Heart right ventricle (tissue), 16 donors: Measurements from ENCODE around the gene CIROP. TPM values are rescaled to one million over a fixed set of nuclear protein-coding genes. Genes with fewer than 3 reads are reported as not detected.
A peak's percentile ranks its signal among the peaks of the same experiment; 100 is the strongest.

Experiments
- ATAC-seq, 8 donors: fragments of 200-7000 bp; cut with Tn5 transposase; one replicate each; pipeline ENCODE4 v1.9.1; 2020; ENCODE audit warnings: mild to moderate bottlenecking in 8 of 8, moderate library complexity in 8 of 8, moderate number of reproducible peaks in 1 of 8
- DNase-seq, 2 donors: peaks; one replicate each; pipeline ENCODE4 v3.0.0-alpha.2; 2020
- H3K27ac ChIP-seq, 10 donors: fragments of 200-600 bp; sonication (generic) in 2 of 10; one replicate each; pipeline versions ENCODE4 v1.5.0 to v1.8.0; 2020 to 2022; ENCODE audit warnings: mild to moderate bottlenecking in 3 of 10
- H3K27me3 ChIP-seq, 7 donors: fragments of 200-600 bp; one replicate each; pipeline ENCODE4 v1.8.0; 2021 to 2022; ENCODE audit warnings: mild to moderate bottlenecking in 2 of 7
- H3K36me3 ChIP-seq, 9 donors: fragments of 200-600 bp; sonication (generic) in 1 of 9; one replicate each; pipeline versions ENCODE4 v1.5.0 to v1.8.0; 2020 to 2022; ENCODE audit warnings: mild to moderate bottlenecking in 2 of 9
- H3K4me1 ChIP-seq, 9 donors: fragments of 200-600 bp; sonication (generic) in 1 of 9; one replicate each; pipeline versions ENCODE4 v1.5.0 to v1.8.0; 2020 to 2022; ENCODE audit warnings: mild to moderate bottlenecking in 4 of 9
- H3K4me3 ChIP-seq, 10 donors: fragments of 200-600 bp; sonication (generic) in 2 of 10; one replicate each; pipeline versions ENCODE4 v1.5.0 to v1.8.0; 2020 to 2022; ENCODE audit warnings: mild to moderate bottlenecking in 7 of 10, moderate library complexity in 2 of 10
- H3K9me3 ChIP-seq, 11 donors: fragments of 200-600 bp in 10 of 11; sonication (generic) in 2 of 11; one replicate each; pipeline versions ENCODE4 v1.5.0 to v1.8.0; 2013 to 2022; ENCODE audit warnings: mild to moderate bottlenecking in 2 of 11, control low read depth in 1 of 11, moderate library complexity in 1 of 11
- CTCF ChIP-seq, 9 donors: fragments of 200-600 bp; sonication (generic) in 2 of 9; IDR thresholded peaks; one replicate each; pipeline versions ENCODE4 v1.5.0 to v1.8.0; 2021 to 2022; ENCODE audit warnings: antibody characterized with exemption in 9 of 9, mild to moderate bottlenecking in 5 of 9, moderate library complexity in 1 of 9
- WGBS, 2 donors: extraction: QIAGEN DNeasy Blood & Tissue Kit; methylation state at CpG; one replicate each; pipeline ENCODE4 v1.1.7; 2013; ENCODE audit warnings: inconsistent platforms in 1 of 2; 5-methylcytosine and 5-hydroxymethylcytosine counted together
- intact Hi-C, 10 donors: fragments of 100-400 bp; cut with DNase I; formaldehyde crosslinking; loops; one replicate each; pipeline versions ENCODE4 v1.11.1 to v1.14.2; 2022
- polyA plus RNA-seq, 2 donors: library from polyadenylated mRNA; stranded (reverse); fragments of 200-250 nt; gene quantifications; one replicate each; pipeline ENCODE4 v1.2.3, GENCODE V29; 2013
- total RNA-seq, 10 donors: library from RNA; stranded (reverse); fragmentation: NEBNext Ultra II Directional in 3 of 10; extraction: Animal tissue kit (Norgen Biotek cat#: 25700) in 3 of 10; gene quantifications; one replicate each; pipeline versions ENCODE4 v1.2.1 to v1.2.4, GENCODE V29; 2021 to 2023
- donor health status: Arrhythmogenic right ventricular cardiomyopathy.
- donor health status: ischemic (EF 13 %, LVEDD 7.1; RV severe dilation, severe dysfunction).
- donor health status: healthy with polysubstance abuse.
- donor health status: DM: no; HTN: yes; CAD: no.
- donor health status: DM: no; HTN: no; CAD: no.
- donor health status: ischemic (EF 25% LVEDD 6.9; RV normal size, moderate dysfunction).
- donor health status: ischemic (EF 25% LVEDD 5.7; RV mildly dilated, moderate dysfunction).
- donor health status: healthy.
- donor health status: DM: yes; HTN: yes; CAD: no.
- donor health status: Ischemic cardiomyopathy.
- donor health status: ischemic (EF 35%, LVEDD 5.7; RV mildly dilated, moderate dysfunction).
- donor health status: nonischemic (EF 11% LVEDD 7.7; RV severe dilation, severe dysfunction).
- donor health status: DM: yes; HTN: yes; CAD: no.
- donor health status: PGD.
- donor health status: ischemic (EF 29% LVEDD 5.4; RV normal size, mild dysfunction).
- donor health status: nonischemic (EF 23%, LVEDD 6.1; RV moderate dilation, normal function).

Gene CIROP
- total and polyA plus RNA-seq, 12 donors = not detected

GRCh38 chr14:23057757-23058653, 46.8 kb downstream of the CIROP start:
- Histone ChIP-seq H3K36me3 (peaks cover 0 to 50% (median 43%) of the 10 kb centered on the region in 9 donors), H3K4me1 (peaks cover 5 to 41% (median 25%) of the 10 kb centered on the region in 9 donors), H3K27me3 (no peaks in the 10 kb centered on the region), H3K4me3 (peak overlapping the region; percentile 48 to 91 (median 72)), H3K27ac (peak overlapping the region in 8 of 10 donors; percentile 39 to 68 (median 54)), H3K9me3 (no peaks in the 10 kb centered on the region)
- ATAC-seq (peak; percentile 63 to 84 (median 80)), DNase-seq (peak; percentile 88)
- intact Hi-C loops = loop anchor here (1.0 to 10.0 kb wide), 8 partner anchors 63 to 503 kb away; no protein-coding TSS in a partner anchor
- TF ChIP-seq CTCF (IDR thresholded peaks at IDR 0.05) = peak; percentile 94 to 98 (median 96)
- 1 to 2% methylated on average over 46 to 51 of the region's 51 CpGs for WGBS, 2 donors

- DNase-seq = peak; percentile 61 to 76
- peak; percentile 5 to 84 (median 48) for ATAC-seq
- Histone ChIP-seq H3K27me3 (no peaks in the 10 kb centered on the region), H3K4me3 (peak within 1 kb of the TSS; percentile 48 to 91 (median 72)), H3K9me3 (no peaks in the 10 kb centered on the region), H3K27ac (peak within 1 kb of the TSS in 8 of 10 donors; percentile 39 to 68 (median 62)), H3K36me3 (peaks cover 0 to 42% (median 34%) of the 10 kb centered on the region in 9 donors), H3K4me1 (peaks cover 1 to 33% (median 21%) of the 10 kb centered on the region in 9 donors)
- peak in 1 of 9 donors; percentile 8 for TF ChIP-seq CTCF (IDR thresholded peaks at IDR 0.05)
- WGBS, 2 donors = 3 to 5% methylated on average over 27 to 72 of the region's 73 CpGs
- intact Hi-C loops = loop anchor here in 5 of 10 donors (2.0 to 10.0 kb wide), 4 partner anchors 70 to 502 kb away; no protein-coding TSS in a partner anchor
Measured at GRCh38 chr14:23056956-23057756, 47.6 kb downstream of the CIROP start, which contains the start of gene CDH24. Gene CDH24, minus strand, starts transcription at chr14:23057520. Its CDS starts 1,787 bp downstream, at chr14:23055733.

- peaks cover 0 to 34% (median 29%) of the 10 kb centered on the region in 9 donors for H3K36me3 ChIP-seq
- ATAC-seq (peak in 7 of 8 donors; percentile 32 to 64 (median 56)), DNase-seq (peak; percentile 54 to 60)
- H3K4me1 ChIP-seq = peaks cover 0 to 28% (median 18%) of the 10 kb centered on the region in 9 donors
- no peaks in the 10 kb centered on the region for H3K27me3 ChIP-seq
- H3K9me3 ChIP-seq = no peaks in the 10 kb centered on the region
- intact Hi-C loops = loop anchor here in 5 of 10 donors (2.0 to 10.0 kb wide), 4 partner anchors 69 to 502 kb away; no protein-coding TSS in a partner anchor
- peak; percentile 38 to 78 (median 68) for TF ChIP-seq CTCF (IDR thresholded peaks at IDR 0.05)
- 14 to 15% methylated on average over 17 of the region's 17 CpGs for WGBS, 2 donors
- peak overlapping the region in 3 of 10 donors; percentile 1 to 65 (median 35) for H3K27ac ChIP-seq
- H3K4me3 ChIP-seq = peak overlapping the region in 9 of 10 donors; percentile 64 to 91 (median 74)
Measured at GRCh38 chr14:23056145-23056955, 48.4 kb downstream of the CIROP start.
